ENCODE measurements around the gene BNIP3.

BNIP3 gene

GRCh38 chr10:131949041-131949862 lies 32.5 kb downstream of the BNIP3 start:
- no peak for DNase-seq

- DNase-seq, result no peak
Measured at GRCh38 chr10:131948501-131948900, 33.2 kb downstream of the BNIP3 start.

- DNase-seq, result no peak
Measured at GRCh38 chr10:131947631-131948347, 33.9 kb downstream of the BNIP3 start.

- DNase-seq, result no peak
Measured at GRCh38 chr10:131946880-131947279, 34.8 kb downstream of the BNIP3 start.

GRCh38 chr10:131946321-131946751 lies 35.4 kb downstream of the BNIP3 start:
- no peak for DNase-seq

- DNase-seq, result no peak
Measured at GRCh38 chr10:131944976-131945695, 36.6 kb downstream of the BNIP3 start.

- DNase-seq, result no peak
Measured at GRCh38 chr10:131944412-131944811, 37.3 kb downstream of the BNIP3 start.

- peak in 1 of 2 experiments; percentile 23 for DNase-seq
Measured at GRCh38 chr10:131943021-131943814, 38.5 kb downstream of the BNIP3 start.

GRCh38 chr10:131942455-131942854 lies 39.3 kb downstream of the BNIP3 start:
- DNase-seq, result no peak

- DNase-seq, result no peak
Measured at GRCh38 chr10:131938681-131939080, 43.0 kb downstream of the BNIP3 start.

- DNase-seq, result no peak
Measured at GRCh38 chr10:131937836-131938235, 43.9 kb downstream of the BNIP3 start.

- DNase-seq, result no peak
Measured at GRCh38 chr10:131936736-131937135, 45.0 kb downstream of the BNIP3 start.

- DNase-seq, result no peak
Measured at GRCh38 chr10:131936294-131936693, 45.4 kb downstream of the BNIP3 start.

- DNase-seq, result no peak
Measured at GRCh38 chr10:131935260-131935659, 46.5 kb downstream of the BNIP3 start.

- DNase-seq, result no peak
Measured at GRCh38 chr10:131934769-131935168, 47.0 kb downstream of the BNIP3 start.

- DNase-seq, result no peak
Measured at GRCh38 chr10:131933696-131934086, 48.0 kb downstream of the BNIP3 start.

GRCh38 chr10:131933016-131933695 lies 48.6 kb downstream of the BNIP3 start:
- no peak for DNase-seq

GRCh38 chr10:131931981-131932380 lies 49.7 kb downstream of the BNIP3 start:
- no peak for DNase-seq

- no peak for DNase-seq
Measured at GRCh38 chr10:131930586-131931330, 51.0 kb downstream of the BNIP3 start.

GRCh38 chr10:131930150-131930549 lies 51.6 kb downstream of the BNIP3 start:
- DNase-seq, result no peak

- no peak for DNase-seq
Measured at GRCh38 chr10:131929122-131929845, 52.4 kb downstream of the BNIP3 start.

All from activated CD4-positive, alpha-beta T cell treated with anti-CD3 and anti-CD28 coated beads, Interleukin-2, amount 50 U/mL, for 48 hours (primary cell).